ENCODE measurements around the gene SREBF2.

- TF ChIP-seq CTCF (IDR thresholded peaks at IDR 0.05; ENCODE audit: poor library complexity), result no peak
- no peak for TF ChIP-seq EZH2 (IDR thresholded peaks at IDR 0.05; ENCODE audit: borderline replicate concordance)
- no peak for TF ChIP-seq EZH2phosphoT487 (IDR thresholded peaks at IDR 0.05; ENCODE audit: low read depth, severe bottlenecking, unreplicated experiment)
These were observed 98.9 kb downstream of the SREBF2 start for GRCh38 chr22:41931701-41932269.
